OCI-LY7 (cell line): ENCODE data around the gene GRM4. TPM values are rescaled to one million over a fixed set of nuclear protein-coding genes. Genes with fewer than 3 reads are reported as not detected.

Experiments
- BruUV-seq: library from RNA; stranded (reverse); fragments of 400-500 nt; replicated peaks from 2 replicates; lab custom pipeline; 2021; lab: Mats Ljungman, UMichigan
- CTCF ChIA-PET: fragments of 300-600 bp; sonication (Branson Sonifier 250); formaldehyde crosslinking; loops from one replicate; lab custom pipeline; 2022; ENCODE audit warnings: antibody characterized with exemption; ENCODE audit not compliant: unreplicated experiment; lab: Charles Lee
- POLR2A ChIA-PET: fragments of 300-600 bp; sonication (Branson Sonifier 250); formaldehyde crosslinking; loops from one replicate; lab custom pipeline; 2022; ENCODE audit warnings: antibody characterized with exemption; lab: Charles Lee
- DNase-seq: peaks from one replicate; pipeline ENCODE4 v3.0.0-alpha.2; 2015; ENCODE audit warnings: low spot score
- H2AFZ ChIP-seq: fragments of 200-600 bp; sonication (generic), shearing (Covaris generic); 2 replicates; pipeline ENCODE4 v1.6.1; 2014; ENCODE audit warnings: mild to moderate bottlenecking, antibody characterized with exemption, low read length, moderate library complexity
- H3K27ac ChIP-seq: fragments of 200-600 bp; sonication (generic); 2 replicates; pipeline ENCODE4 v1.5.1; 2014; ENCODE audit warnings: mixed run types, low read depth, mild to moderate bottlenecking, moderate library complexity, low read length, inconsistent platforms; ENCODE audit not compliant: poor library complexity, severe bottlenecking
- H3K36me3 ChIP-seq: fragments of 200-600 bp; sonication (generic); 2 replicates; pipeline ENCODE4 v1.6.1; 2014; ENCODE audit warnings: mild to moderate bottlenecking, antibody characterized with exemption, low read length, moderate library complexity, mixed read lengths; ENCODE audit not compliant: insufficient read depth
- H3K4me1 ChIP-seq: fragments of 200-600 bp; sonication (generic); 2 replicates; pipeline ENCODE4 v1.5.1; 2014; ENCODE audit warnings: mild to moderate bottlenecking, low read length; ENCODE audit not compliant: insufficient read depth, poor library complexity, severe bottlenecking
- H3K4me2 ChIP-seq: fragments of 200-600 bp; sonication (generic); 2 replicates; pipeline ENCODE4 v1.6.1; 2014; ENCODE audit warnings: mild to moderate bottlenecking, low read length
- H3K4me3 ChIP-seq: fragments of 200-600 bp; sonication (generic); 2 replicates; pipeline ENCODE4 v1.5.1; 2014; ENCODE audit warnings: mild to moderate bottlenecking, low read depth, low read length; ENCODE audit not compliant: poor library complexity, severe bottlenecking
- H3K79me2 ChIP-seq: fragments of 200-600 bp; sonication (generic); 2 replicates; pipeline ENCODE4 v1.6.1; 2016; ENCODE audit warnings: low read depth, mild to moderate bottlenecking, low read length, moderate library complexity, mixed read lengths; ENCODE audit not compliant: insufficient read depth
- H3K9me2 ChIP-seq: fragments of 200-600 bp; sonication (generic); 2 replicates; pipeline ENCODE4 v1.6.1; 2016; ENCODE audit warnings: mild to moderate bottlenecking, low read length, mixed read lengths; ENCODE audit not compliant: insufficient read depth
- H3K9me3 ChIP-seq: fragments of 200-600 bp; sonication (generic); 2 replicates; pipeline ENCODE4 v1.6.1; 2014; ENCODE audit warnings: mild to moderate bottlenecking, mixed run types, low read length, mixed read lengths
- H4K20me1 ChIP-seq: fragments of 200-600 bp; sonication (generic); 2 replicates; pipeline ENCODE4 v1.6.1; 2014; ENCODE audit warnings: mild to moderate bottlenecking, antibody characterized with exemption, low read length, moderate library complexity, mixed read lengths; ENCODE audit not compliant: insufficient read depth
- CTCF ChIP-seq: fragments of 200-600 bp; sonication (generic); conservative IDR thresholded peaks from 2 replicates; pipeline ENCODE4 v1.5.1; 2014; ENCODE audit warnings: mild to moderate bottlenecking, antibody characterized with exemption, low read length, moderate library complexity, mixed read lengths
- EZH2phosphoT487 ChIP-seq: fragments of 200-600 bp; sonication (generic); IDR thresholded peaks from 2 replicates; pipeline ENCODE4 v1.6.1; 2018; ENCODE audit warnings: low read depth, borderline replicate concordance, mild to moderate bottlenecking, mixed run types, antibody characterized with exemption, low read length, moderate library complexity, mixed read lengths
- intact Hi-C: fragments of 100-400 bp; cut with micrococcal nuclease; formaldehyde crosslinking; loops from one replicate; pipeline ENCODE4 v1.10.0; 2022; ENCODE audit not compliant: unreplicated experiment
- total RNA-seq, 2 experiments: library from RNA; depleted of rRNA in 1 of 2; stranded (reverse); fragments of >200 nt in 1 of 2; shearing (Covaris generic) in 1 of 2; gene quantifications; 2 replicates each; pipeline ENCODE4 v1.2.3, GENCODE V29; 2014 to 2022

Gene GRM4
- total RNA-seq, 2 experiments from 2014 or later, result 0.73 to 1.3 TPM

GRCh38 chr6:34142061-34142998 is 3.6 kb downstream of the GRM4 start:
- DNase-seq, result no peak
- no peak overlapping the region for H3K27ac ChIP-seq
- H4K20me1 ChIP-seq, result no peaks in the 10 kb centered on the region
- H3K4me1 ChIP-seq, result peaks cover 22% of the 10 kb centered on the region
- intact Hi-C loops, result no loop called here
- CTCF ChIA-PET, result no interaction called here
- no peaks in the 10 kb centered on the region for H3K9me2 ChIP-seq
- no peak for TF ChIP-seq CTCF
- no peak for TF ChIP-seq EZH2phosphoT487
- POLR2A ChIA-PET, result no interaction called here
- H3K79me2 ChIP-seq, result no peaks in the 10 kb centered on the region
- H3K36me3 ChIP-seq, result no peaks in the 10 kb centered on the region
- H2AFZ ChIP-seq, result no peak overlapping the region
- no peaks in the 10 kb centered on the region for H3K9me3 ChIP-seq
- no peak overlapping the region for H3K4me3 ChIP-seq
- H3K4me2 ChIP-seq, result no peak overlapping the region
- BruUV-seq, result no TSS peak

DNA sequence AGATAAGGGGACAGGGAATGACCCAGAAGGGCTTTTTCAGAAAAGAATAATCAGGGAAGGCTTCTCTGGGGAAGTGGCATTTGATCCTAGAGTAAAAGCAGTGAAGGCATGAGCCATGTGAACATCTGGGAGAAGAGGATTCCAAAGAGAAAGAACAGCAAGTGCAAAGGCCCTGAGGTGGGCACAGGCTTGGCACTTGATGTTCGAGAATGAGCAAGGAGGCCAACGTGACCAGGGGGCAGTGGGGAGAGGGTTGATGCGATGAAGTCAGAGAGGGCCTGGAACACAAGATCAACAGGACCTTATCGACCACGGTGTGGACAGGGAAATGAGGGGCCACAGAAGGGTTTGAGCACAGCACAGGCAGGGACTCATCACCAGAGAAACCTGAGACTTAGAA is 5.8 kb downstream of the GRM4 start:
- no peak overlapping the region for H3K27ac ChIP-seq
- H3K4me1 ChIP-seq, result no peaks in the 10 kb centered on the region
- ChIA-PET CTCF (no interaction called here), POLR2A (interaction anchor here (0.6 kb wide), 1 partner anchor 514 kb away, joined by 7 read pairs; no protein-coding TSS in a partner anchor)
- no peaks in the 10 kb centered on the region for H3K9me3 ChIP-seq
- no peaks in the 10 kb centered on the region for H3K36me3 ChIP-seq
- no peak overlapping the region for H2AFZ ChIP-seq
- no peak for DNase-seq
- no peak overlapping the region for H3K4me2 ChIP-seq
- no peaks in the 10 kb centered on the region for H3K9me2 ChIP-seq
- intact Hi-C loops, result no loop called here
- no peaks in the 10 kb centered on the region for H3K79me2 ChIP-seq
- no peaks in the 10 kb centered on the region for H4K20me1 ChIP-seq
- H3K4me3 ChIP-seq, result no peak overlapping the region
- TF ChIP-seq EZH2phosphoT487 (no peak), CTCF (no peak)
- no TSS peak for BruUV-seq

GRCh38 chr6:34138914-34139510 is 6.9 kb downstream of the GRM4 start:
- CTCF ChIA-PET, result no interaction called here
- POLR2A ChIA-PET, result no interaction called here
- no peak for DNase-seq
- Histone ChIP-seq H4K20me1 (no peaks in the 10 kb centered on the region), H3K4me3 (no peak overlapping the region), H3K4me1 (no peaks in the 10 kb centered on the region), H3K4me2 (no peak overlapping the region), H3K9me3 (no peaks in the 10 kb centered on the region), H3K9me2 (no peaks in the 10 kb centered on the region), H2AFZ (no peak overlapping the region), H3K27ac (no peak overlapping the region), H3K79me2 (no peaks in the 10 kb centered on the region), H3K36me3 (no peaks in the 10 kb centered on the region)
- intact Hi-C loops, result no loop called here
- no TSS peak for BruUV-seq
- TF ChIP-seq CTCF (no peak), EZH2phosphoT487 (no peak)
